ENCODE data around the gene GABRA1. TPM values are rescaled to one million over a fixed set of nuclear protein-coding genes. Genes with fewer than 3 reads are reported as not detected.

GABRA1 gene
- total and polyA plus RNA-seq, 7 donors = 0.06 TPM; not detected in 6

GRCh38 chr5:161863811-161864210, 15.9 kb downstream of the GABRA1 start:
- no peaks in the 10 kb centered on the region for H3K9me3 ChIP-seq
- TF ChIP-seq POLR2A (IDR thresholded peaks at IDR 0.05) (no peak), EP300 (IDR thresholded peaks at IDR 0.05) (no peak), CTCF (IDR thresholded peaks at IDR 0.05) (no peak), POLR2AphosphoS5 (IDR thresholded peaks at IDR 0.05) (no peak)
- no peak for DNase-seq
- 35 to 67% methylated on average over 1 of the region's 1 CpG for WGBS, 2 donors
- H3K4me3 ChIP-seq = no peak overlapping the region
- no peaks in the 10 kb centered on the region for H3K27me3 ChIP-seq
- no peaks in the 10 kb centered on the region for H3K4me1 ChIP-seq
- intact Hi-C loops (cut with DNase I) = no loop called here
- no peaks in the 10 kb centered on the region for H3K36me3 ChIP-seq
- no peak overlapping the region for H3K27ac ChIP-seq

GRCh38 chr5:161865510-161865909, 17.6 kb downstream of the GABRA1 start:
- Histone ChIP-seq H3K36me3 (no peaks in the 10 kb centered on the region), H3K27me3 (no peaks in the 10 kb centered on the region), H3K4me3 (no peak overlapping the region), H3K4me1 (no peaks in the 10 kb centered on the region), H3K27ac (no peak overlapping the region), H3K9me3 (no peaks in the 10 kb centered on the region)
- TF ChIP-seq POLR2A (IDR thresholded peaks at IDR 0.05) (no peak), CTCF (IDR thresholded peaks at IDR 0.05) (no peak), POLR2AphosphoS5 (IDR thresholded peaks at IDR 0.05) (no peak), EP300 (IDR thresholded peaks at IDR 0.05) (no peak)
- no peak for DNase-seq
- intact Hi-C loops (cut with DNase I) = no loop called here
- WGBS, 2 donors = 83 to 90% methylated on average over 7 of the region's 7 CpGs

GRCh38 chr5:161889971-161890370, 42.1 kb downstream of the GABRA1 start:
- intact Hi-C loops (cut with DNase I) = no loop called here
- no peak for DNase-seq
- H3K4me1 ChIP-seq = no peaks in the 10 kb centered on the region
- H3K27me3 ChIP-seq = no peaks in the 10 kb centered on the region
- no peaks in the 10 kb centered on the region for H3K9me3 ChIP-seq
- H3K27ac ChIP-seq = no peak overlapping the region
- H3K4me3 ChIP-seq = no peak overlapping the region
- no peaks in the 10 kb centered on the region for H3K36me3 ChIP-seq
- TF ChIP-seq EP300 (IDR thresholded peaks at IDR 0.05) = no peak
- no peak for TF ChIP-seq CTCF (IDR thresholded peaks at IDR 0.05)
- no peak for TF ChIP-seq POLR2AphosphoS5 (IDR thresholded peaks at IDR 0.05)
- TF ChIP-seq POLR2A (IDR thresholded peaks at IDR 0.05) = no peak

- Histone ChIP-seq H3K4me3 (no peak overlapping the region), H3K36me3 (no peaks in the 10 kb centered on the region), H3K9me3 (no peaks in the 10 kb centered on the region), H3K27ac (no peak overlapping the region), H3K4me1 (no peaks in the 10 kb centered on the region), H3K27me3 (no peaks in the 10 kb centered on the region)
- 28 to 73% methylated on average over 1 of the region's 1 CpG for WGBS, 2 donors
- no peak for DNase-seq
- intact Hi-C loops (cut with DNase I) = no loop called here
- TF ChIP-seq CTCF (IDR thresholded peaks at IDR 0.05) (no peak), EP300 (IDR thresholded peaks at IDR 0.05) (no peak), POLR2AphosphoS5 (IDR thresholded peaks at IDR 0.05) (no peak), POLR2A (IDR thresholded peaks at IDR 0.05) (no peak)
Observed at GRCh38 chr5:161895514-161895913, 47.6 kb downstream of the GABRA1 start.

- Histone ChIP-seq H3K27me3 (no peaks in the 10 kb centered on the region), H3K27ac (no peak overlapping the region), H3K9me3 (no peaks in the 10 kb centered on the region), H3K4me3 (no peak overlapping the region), H3K36me3 (no peaks in the 10 kb centered on the region), H3K4me1 (no peaks in the 10 kb centered on the region)
- WGBS, 2 donors = 74 to 76% methylated on average over 7 of the region's 7 CpGs
- no peak for DNase-seq
- intact Hi-C loops (cut with DNase I) = no loop called here
- TF ChIP-seq EP300 (IDR thresholded peaks at IDR 0.05) (no peak), CTCF (IDR thresholded peaks at IDR 0.05) (no peak), POLR2A (IDR thresholded peaks at IDR 0.05) (no peak), POLR2AphosphoS5 (IDR thresholded peaks at IDR 0.05) (no peak)
Observed at GRCh38 chr5:161897033-161897432, 49.1 kb downstream of the GABRA1 start.
